ENCODE data around the gene P3H2. TPM values are rescaled to one million over a fixed set of nuclear protein-coding genes. Genes with fewer than 3 reads are reported as not detected.

Gene P3H2
- total RNA-seq, 6 experiments from 2014 or later: 37.6 to 43.2 (median 39.5) TPM

GRCh38 chr3:190097617-190098016 is 23.1 kb downstream of the P3H2 start:
- H3K4me3 Mint-ChIP-seq: peak overlapping the region; percentile 30
- TF ChIP-seq, protein P1, sequence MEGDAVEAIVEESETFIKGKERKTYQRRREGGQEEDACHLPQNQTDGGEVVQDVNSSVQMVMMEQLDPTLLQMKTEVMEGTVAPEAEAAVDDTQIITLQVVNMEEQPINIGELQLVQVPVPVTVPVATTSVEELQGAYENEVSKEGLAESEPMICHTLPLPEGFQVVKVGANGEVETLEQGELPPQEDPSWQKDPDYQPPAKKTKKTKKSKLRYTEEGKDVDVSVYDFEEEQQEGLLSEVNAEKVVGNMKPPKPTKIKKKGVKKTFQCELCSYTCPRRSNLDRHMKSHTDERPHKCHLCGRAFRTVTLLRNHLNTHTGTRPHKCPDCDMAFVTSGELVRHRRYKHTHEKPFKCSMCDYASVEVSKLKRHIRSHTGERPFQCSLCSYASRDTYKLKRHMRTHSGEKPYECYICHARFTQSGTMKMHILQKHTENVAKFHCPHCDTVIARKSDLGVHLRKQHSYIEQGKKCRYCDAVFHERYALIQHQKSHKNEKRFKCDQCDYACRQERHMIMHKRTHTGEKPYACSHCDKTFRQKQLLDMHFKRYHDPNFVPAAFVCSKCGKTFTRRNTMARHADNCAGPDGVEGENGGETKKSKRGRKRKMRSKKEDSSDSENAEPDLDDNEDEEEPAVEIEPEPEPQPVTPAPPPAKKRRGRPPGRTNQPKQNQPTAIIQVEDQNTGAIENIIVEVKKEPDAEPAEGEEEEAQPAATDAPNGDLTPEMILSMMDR (IDR thresholded peaks at IDR 0.05): no peak
- peak overlapping the region; percentile 11 for H3K27ac Mint-ChIP-seq
- peaks cover 83% of the 10 kb centered on the region for H3K4me1 Mint-ChIP-seq (ENCODE audit: low read depth)
- no peak for DNase-seq
- H3K36me3 Mint-ChIP-seq (ENCODE audit: low read depth): peaks cover 8% of the 10 kb centered on the region; the same call in 1 of the 2 replicates
- H3K27me3 Mint-ChIP-seq (ENCODE audit: insufficient read depth): peaks cover 1% of the 10 kb centered on the region; the same call in 1 of the 2 replicates
- no peaks in the 10 kb centered on the region for H3K9me3 Mint-ChIP-seq

DNA sequence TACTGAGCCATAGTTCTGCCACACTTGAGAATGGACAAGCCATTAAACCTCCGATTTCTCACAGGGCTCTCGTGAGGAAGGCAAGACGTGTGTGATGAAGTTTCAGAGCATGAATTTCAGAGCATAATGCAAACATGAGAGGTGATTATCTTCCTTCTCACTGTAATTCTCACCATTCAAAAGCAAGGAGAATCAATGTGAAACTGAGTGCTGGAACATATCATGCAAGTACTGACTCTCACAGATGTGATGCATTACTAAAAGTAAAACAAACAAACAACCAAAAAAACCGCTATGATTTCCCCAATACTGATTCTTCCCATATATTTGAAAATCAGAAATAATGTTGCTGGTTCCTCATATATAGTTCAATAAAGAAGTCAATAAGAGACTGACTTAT is 23.7 kb downstream of the P3H2 start:
- peaks cover 82% of the 10 kb centered on the region for H3K4me1 Mint-ChIP-seq (ENCODE audit: low read depth)
- peak overlapping the region; percentile 11; the same call in 1 of the 2 replicates for H3K27ac Mint-ChIP-seq
- H3K4me3 Mint-ChIP-seq: peak overlapping the region; percentile 30
- H3K27me3 Mint-ChIP-seq (ENCODE audit: insufficient read depth): peaks cover 1% of the 10 kb centered on the region; the same call in 1 of the 2 replicates
- H3K36me3 Mint-ChIP-seq (ENCODE audit: low read depth): peaks cover 8% of the 10 kb centered on the region; the same call in 1 of the 2 replicates
- TF ChIP-seq, protein P1 (IDR thresholded peaks at IDR 0.05): no peak
- no peak for DNase-seq
- H3K9me3 Mint-ChIP-seq: no peaks in the 10 kb centered on the region

GRCh38 chr3:190096345-190096744 is 24.4 kb downstream of the P3H2 start:
- TF ChIP-seq, protein P1 (IDR thresholded peaks at IDR 0.05): no peak
- Mint-ChIP-seq H3K9me3 (no peaks in the 10 kb centered on the region), H3K4me1 (ENCODE audit: low read depth) (peaks cover 82% of the 10 kb centered on the region), H3K27me3 (ENCODE audit: insufficient read depth) (peaks cover 1% of the 10 kb centered on the region; the same call in 1 of the 2 replicates), H3K4me3 (no peak overlapping the region), H3K27ac (peak overlapping the region; percentile 11; the same call in 1 of the 2 replicates), H3K36me3 (ENCODE audit: low read depth) (peaks cover 15% of the 10 kb centered on the region; the same call in 1 of the 2 replicates)
- DNase-seq: no peak

GRCh38 chr3:190094160-190094718 is 26.5 kb downstream of the P3H2 start:
- peak; percentile 53 for DNase-seq
- peak overlapping the region; percentile 59 for H3K4me3 Mint-ChIP-seq
- TF ChIP-seq, protein P1 (IDR thresholded peaks at IDR 0.05): no peak
- peaks cover 82% of the 10 kb centered on the region for H3K4me1 Mint-ChIP-seq (ENCODE audit: low read depth)
- peaks cover 20% of the 10 kb centered on the region for H3K36me3 Mint-ChIP-seq (ENCODE audit: low read depth)
- H3K9me3 Mint-ChIP-seq: no peaks in the 10 kb centered on the region
- peak overlapping the region; percentile 82 for H3K27ac Mint-ChIP-seq
- H3K27me3 Mint-ChIP-seq (ENCODE audit: insufficient read depth): peaks cover 1% of the 10 kb centered on the region; the same call in 1 of the 2 replicates

- Mint-ChIP-seq H3K4me3 (peak overlapping the region; percentile 54), H3K36me3 (ENCODE audit: low read depth) (peaks cover 26% of the 10 kb centered on the region), H3K27me3 (ENCODE audit: insufficient read depth) (peaks cover 1% of the 10 kb centered on the region; the same call in 1 of the 2 replicates), H3K9me3 (no peaks in the 10 kb centered on the region), H3K4me1 (ENCODE audit: low read depth) (peaks cover 81% of the 10 kb centered on the region), H3K27ac (peak overlapping the region; percentile 63)
- TF ChIP-seq, protein P1 (IDR thresholded peaks at IDR 0.05): no peak
- peak; percentile 88 for DNase-seq
Measured at GRCh38 chr3:190092250-190092649, 28.4 kb downstream of the P3H2 start.

Data from HFFc6 (cell line).